Measurements from ENCODE around the gene PCSK4.
"Not testable (repeated sequence)": the region's sequence is repeated elsewhere in the genome, so short reads cannot be mapped to it uniquely, and the experiment has no call there.

The PCSK4 gene

GRCh38 chr19:1501200-1501595 lies 11.0 kb upstream of the PCSK4 start:
- CTCF ChIA-PET: no interaction called here
- TF ChIP-seq, protein P1, sequence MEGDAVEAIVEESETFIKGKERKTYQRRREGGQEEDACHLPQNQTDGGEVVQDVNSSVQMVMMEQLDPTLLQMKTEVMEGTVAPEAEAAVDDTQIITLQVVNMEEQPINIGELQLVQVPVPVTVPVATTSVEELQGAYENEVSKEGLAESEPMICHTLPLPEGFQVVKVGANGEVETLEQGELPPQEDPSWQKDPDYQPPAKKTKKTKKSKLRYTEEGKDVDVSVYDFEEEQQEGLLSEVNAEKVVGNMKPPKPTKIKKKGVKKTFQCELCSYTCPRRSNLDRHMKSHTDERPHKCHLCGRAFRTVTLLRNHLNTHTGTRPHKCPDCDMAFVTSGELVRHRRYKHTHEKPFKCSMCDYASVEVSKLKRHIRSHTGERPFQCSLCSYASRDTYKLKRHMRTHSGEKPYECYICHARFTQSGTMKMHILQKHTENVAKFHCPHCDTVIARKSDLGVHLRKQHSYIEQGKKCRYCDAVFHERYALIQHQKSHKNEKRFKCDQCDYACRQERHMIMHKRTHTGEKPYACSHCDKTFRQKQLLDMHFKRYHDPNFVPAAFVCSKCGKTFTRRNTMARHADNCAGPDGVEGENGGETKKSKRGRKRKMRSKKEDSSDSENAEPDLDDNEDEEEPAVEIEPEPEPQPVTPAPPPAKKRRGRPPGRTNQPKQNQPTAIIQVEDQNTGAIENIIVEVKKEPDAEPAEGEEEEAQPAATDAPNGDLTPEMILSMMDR (IDR thresholded peaks at IDR 0.05; ENCODE audit: insufficient read depth, low read length, missing control alignments): no peak
- DNase-seq (ENCODE audit: low read depth, low spot score): no peak
- no peak overlapping the region for H3K4me3 ChIP-seq (ENCODE audit: low read depth, low read length)
- POLR2A ChIA-PET: no interaction called here

DNA sequence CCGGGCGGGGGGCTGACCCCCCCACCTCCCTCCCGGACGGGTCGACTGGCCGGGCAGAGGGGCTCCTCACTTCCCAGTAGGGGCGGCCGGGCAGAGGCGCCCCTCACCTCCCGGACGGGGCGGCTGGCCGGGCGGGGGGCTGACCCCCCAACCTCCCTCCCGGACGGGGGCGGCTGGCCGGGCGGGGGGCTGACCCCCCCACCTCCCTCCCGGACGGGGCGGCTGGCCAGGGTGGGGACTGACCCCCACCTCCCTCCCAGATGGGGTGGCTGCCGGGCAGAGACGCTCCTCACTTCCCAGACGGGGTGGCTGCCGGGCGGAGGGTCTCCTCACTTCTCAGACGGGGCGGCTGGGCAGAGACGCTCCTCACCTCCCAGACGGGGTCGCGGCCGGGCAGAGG lies 9.1 kb upstream of the PCSK4 start:
- CTCF ChIA-PET; POLR2A ChIA-PET; H3K4me3 ChIP-seq (ENCODE audit: low read depth, low read length); DNase-seq (ENCODE audit: low read depth, low spot score): not testable (repeated sequence)

- POLR2A ChIA-PET: no interaction called here
- CTCF ChIA-PET: no interaction called here
These were observed 7.6 kb upstream of the PCSK4 start for GRCh38 chr19:1497578-1498235.

DNA sequence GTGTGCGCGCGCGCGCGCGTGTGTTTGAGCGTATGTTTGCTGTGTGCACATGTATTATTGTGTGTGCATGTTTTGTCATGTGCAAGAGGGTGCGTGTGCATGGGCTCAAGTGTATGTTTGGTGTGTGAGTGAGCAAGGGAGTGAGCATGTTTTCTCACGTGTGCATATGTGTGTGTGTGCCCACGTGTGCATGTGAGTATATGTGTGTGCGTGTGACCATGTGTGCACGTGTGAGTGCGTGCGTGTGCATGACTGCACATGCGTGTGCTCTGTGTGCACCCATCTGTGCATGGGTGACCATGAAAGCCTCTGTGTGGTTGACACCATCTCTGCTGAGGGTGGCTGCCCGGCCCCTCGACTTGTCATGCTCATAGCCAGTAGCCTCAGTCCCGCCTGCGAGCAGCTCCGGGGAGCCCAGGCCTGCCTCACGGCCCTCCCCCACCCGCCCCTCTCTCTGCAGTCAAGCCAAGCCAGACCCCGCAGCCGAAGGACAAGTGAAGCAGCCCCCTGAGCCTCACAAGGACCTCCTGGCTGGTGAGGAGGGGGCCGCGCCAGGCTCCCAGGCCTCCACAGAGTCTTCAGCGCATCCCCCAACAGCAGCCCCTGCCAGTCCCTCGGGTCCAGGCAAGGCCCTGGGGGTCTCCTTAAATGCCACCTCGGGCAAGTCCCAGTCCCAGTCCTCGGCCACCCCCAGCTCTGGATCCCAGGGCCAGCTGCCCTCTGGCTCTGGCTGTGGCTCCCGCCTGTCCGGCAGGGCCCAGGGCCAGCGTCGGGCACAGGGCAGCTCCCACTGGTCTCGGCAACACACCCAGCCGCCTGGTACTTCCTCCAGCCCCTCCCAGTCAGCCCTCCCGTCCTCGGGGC lies 6.8 kb upstream of the PCSK4 start:
- ChIA-PET CTCF (no interaction called here), POLR2A (no interaction called here)
- no peak overlapping the region for H3K4me3 ChIP-seq (ENCODE audit: low read depth, low read length)
- DNase-seq (ENCODE audit: low read depth, low spot score): no peak
- TF ChIP-seq, protein P1 (IDR thresholded peaks at IDR 0.05; ENCODE audit: insufficient read depth, low read length, missing control alignments): no peak

More at GRCh38 chr19:1497578-1498235, 7.6 kb upstream of the PCSK4 start:
- no peak overlapping the region for H3K4me3 ChIP-seq (ENCODE audit: low read depth, low read length)
- DNase-seq (ENCODE audit: low read depth, low spot score): no peak
- TF ChIP-seq, protein P1 (IDR thresholded peaks at IDR 0.05; ENCODE audit: insufficient read depth, low read length, missing control alignments): no peak

GRCh38 chr19:1495799-1496713 lies 5.9 kb upstream of the PCSK4 start:
- DNase-seq (ENCODE audit: low read depth, low spot score): no peak
- ChIA-PET CTCF (no interaction called here), POLR2A (no interaction called here)
- TF ChIP-seq, protein P1 (IDR thresholded peaks at IDR 0.05; ENCODE audit: insufficient read depth, low read length, missing control alignments): no peak
- H3K4me3 ChIP-seq (ENCODE audit: low read depth, low read length): no peak overlapping the region

- ChIA-PET CTCF (no interaction called here), POLR2A (no interaction called here)
- H3K4me3 ChIP-seq (ENCODE audit: low read depth, low read length): no peak overlapping the region
- DNase-seq (ENCODE audit: low read depth, low spot score): no peak
- TF ChIP-seq, protein P1 (IDR thresholded peaks at IDR 0.05; ENCODE audit: insufficient read depth, low read length, missing control alignments): no peak
These were observed 5.1 kb upstream of the PCSK4 start for GRCh38 chr19:1495051-1495798.
